NCI-H1694 (cell line): ENCODE data around the gene FANCL.
A peak's percentile ranks its signal among the peaks of the same experiment; 100 is the strongest.
"Not testable (repeated sequence)": the region's sequence is repeated elsewhere in the genome, so short reads cannot be mapped to it uniquely, and the experiment has no call there.

Experiments used
- DNase-seq: peaks from one replicate; lab custom pipeline; 2025; lab: John Stamatoyannopoulos, UW

FANCL gene

GRCh38 chr2:58240670-58241545 lies at the start of gene FANCL:
TSS of gene FANCL (minus strand) at chr2:58241325. CDS start at chr2:58241313, 12 bp downstream.
- DNase-seq: peak; percentile 88

- DNase-seq: no peak
These were observed 47.9 kb upstream of the FANCL start for GRCh38 chr2:58289029-58289428.

- DNase-seq: no peak
These were observed 42.8 kb upstream of the FANCL start for GRCh38 chr2:58283931-58284330.

GRCh38 chr2:58275144-58275543 lies 34.0 kb upstream of the FANCL start:
- not testable (repeated sequence) for DNase-seq

- DNase-seq: no peak
These were observed 30.7 kb upstream of the FANCL start for GRCh38 chr2:58271826-58272225.

- no peak for DNase-seq
These were observed 27.6 kb upstream of the FANCL start for GRCh38 chr2:58268685-58269084.

- DNase-seq: no peak
These were observed 25.1 kb upstream of the FANCL start for GRCh38 chr2:58266211-58266610.

- no peak for DNase-seq
These were observed 20.1 kb upstream of the FANCL start for GRCh38 chr2:58261209-58261608.

- not testable (repeated sequence) for DNase-seq
These were observed 17.3 kb upstream of the FANCL start for GRCh38 chr2:58258456-58258855.

GRCh38 chr2:58251331-58252201 lies 10.4 kb upstream of the FANCL start:
- not testable (repeated sequence) for DNase-seq

GRCh38 chr2:58241546-58241864 lies 380 bp upstream of the FANCL start:
- DNase-seq: no peak

GRCh38 chr2:58239243-58239925 lies 1.7 kb downstream of the FANCL start:
- DNase-seq: no peak

GRCh38 chr2:58237741-58238140 lies 3.4 kb downstream of the FANCL start:
- DNase-seq: no peak

- DNase-seq: no peak
These were observed 5.1 kb downstream of the FANCL start for GRCh38 chr2:58235984-58236383.

GRCh38 chr2:58235170-58235569 lies 6.0 kb downstream of the FANCL start:
- DNase-seq: no peak

GRCh38 chr2:58228299-58228698 lies 12.8 kb downstream of the FANCL start:
- DNase-seq: no peak

- DNase-seq: no peak
These were observed 13.8 kb downstream of the FANCL start for GRCh38 chr2:58227171-58227917.

- no peak for DNase-seq
These were observed 19.2 kb downstream of the FANCL start for GRCh38 chr2:58221909-58222308.

GRCh38 chr2:58215429-58215828 lies 25.7 kb downstream of the FANCL start:
- peak; percentile 81 for DNase-seq

- DNase-seq: not testable (repeated sequence)
These were observed 30.1 kb downstream of the FANCL start for GRCh38 chr2:58210951-58211568.

GRCh38 chr2:58207189-58207588 lies 33.9 kb downstream of the FANCL start:
- DNase-seq: no peak
